DOHH2 (cell line): Measurements from ENCODE around the gene KRT76.

Experiments used
- H3F3A ChIP-seq: fragments of 200-600 bp; sonication (generic), shearing (Covaris generic); 2 replicates; pipeline ENCODE4 v1.6.0; 2016; ENCODE audit warnings: antibody characterized with exemption, mild to moderate bottlenecking; ENCODE audit not compliant: control insufficient read depth, insufficient read depth
- H3K27ac ChIP-seq: fragments of 200-600 bp; sonication (generic); 2 replicates; pipeline ENCODE4 v1.5.1; 2014; ENCODE audit warnings: low read depth, mild to moderate bottlenecking, low read length, moderate library complexity
- H3K27me3 ChIP-seq: fragments of 200-600 bp; sonication (generic); 2 replicates; pipeline ENCODE4 v1.6.1; 2014; ENCODE audit warnings: mild to moderate bottlenecking, low read length, mixed read lengths; ENCODE audit not compliant: control insufficient read depth
- H3K36me3 ChIP-seq: fragments of 200-600 bp; sonication (generic); 2 replicates; pipeline ENCODE4 v1.6.1; 2014; ENCODE audit warnings: mild to moderate bottlenecking, low read length, moderate library complexity, mixed read lengths; ENCODE audit not compliant: control insufficient read depth
- H3K4me1 ChIP-seq: fragments of 200-600 bp; sonication (generic); 2 replicates; pipeline ENCODE4 v1.6.1; 2014; ENCODE audit warnings: mild to moderate bottlenecking, low read length, mixed read lengths; ENCODE audit not compliant: control insufficient read depth
- H3K4me2 ChIP-seq: fragments of 200-600 bp; sonication (generic); 2 replicates; pipeline ENCODE4 v1.6.0; 2014; ENCODE audit warnings: mild to moderate bottlenecking, low read length, moderate library complexity
- H3K4me3 ChIP-seq: fragments of 200-600 bp; sonication (generic); 2 replicates; pipeline ENCODE4 v1.5.1; 2014; ENCODE audit warnings: mild to moderate bottlenecking, low read length, mixed read lengths
- H3K79me2 ChIP-seq: fragments of 200-600 bp; sonication (generic); 2 replicates; pipeline ENCODE4 v1.6.1; 2014; ENCODE audit warnings: mild to moderate bottlenecking, low read length, mixed read lengths; ENCODE audit not compliant: control insufficient read depth
- H3K9me2 ChIP-seq: fragments of 200-600 bp; sonication (generic); replicated peaks from 2 replicates; pipeline ENCODE4 v1.6.1; 2014; ENCODE audit warnings: mild to moderate bottlenecking, low read length, mixed read lengths; ENCODE audit not compliant: control insufficient read depth
- H3K9me3 ChIP-seq: fragments of 200-600 bp; sonication (generic); 2 replicates; pipeline ENCODE4 v1.6.1; 2014; ENCODE audit warnings: antibody characterized with exemption, low read length, mixed read lengths; ENCODE audit not compliant: control insufficient read depth, insufficient read depth
- H4K20me1 ChIP-seq: fragments of 200-600 bp; sonication (generic); 2 replicates; pipeline ENCODE4 v1.6.0; 2014; ENCODE audit warnings: low read depth, mild to moderate bottlenecking, antibody characterized with exemption, low read length, moderate library complexity; ENCODE audit not compliant: control insufficient read depth, insufficient read depth
- EZH2phosphoT487 ChIP-seq: fragments of 200-600 bp; sonication (generic); IDR thresholded peaks from 2 replicates; pipeline ENCODE4 v1.6.1; 2017; ENCODE audit warnings: borderline replicate concordance, mild to moderate bottlenecking, antibody characterized with exemption, low read length, moderate library complexity, mixed read lengths
- TF ChIP-seq, protein P1 (sequence below): fragments of 200-600 bp; sonication (generic); IDR thresholded peaks from one replicate; pipeline ENCODE4 v1.5.1; 2014; ENCODE audit warnings: antibody characterized with exemption, mild to moderate bottlenecking, low read depth, low read length; ENCODE audit not compliant: poor library complexity, severe bottlenecking

KRT76 gene

DNA sequence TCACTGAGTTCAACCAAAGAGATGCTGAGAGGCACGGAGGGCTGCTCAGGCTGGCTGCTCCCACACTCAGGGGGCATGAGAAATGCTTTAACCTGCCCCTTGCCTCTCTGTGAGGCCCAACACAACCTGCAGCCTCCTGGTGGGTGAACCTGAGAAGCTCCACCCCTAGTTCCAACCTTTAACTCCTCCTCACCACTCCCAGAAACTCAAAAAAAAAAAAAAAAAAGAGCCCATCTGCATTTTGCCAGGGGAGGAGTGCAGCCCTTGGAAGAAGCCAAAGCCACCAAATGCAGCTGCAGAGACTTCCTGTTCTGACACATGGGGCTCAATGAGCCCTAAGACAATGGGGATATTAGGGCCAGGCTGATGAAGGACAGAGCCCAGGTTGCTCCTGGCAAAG is 27.9 kb upstream of the KRT76 start:
- Histone ChIP-seq H3K9me2 (no peaks in the 10 kb centered on the region), H3K36me3 (no peaks in the 10 kb centered on the region), H3K4me1 (no peaks in the 10 kb centered on the region), H3K4me2 (no peak overlapping the region), H3K79me2 (no peaks in the 10 kb centered on the region), H3K9me3 (no peaks in the 10 kb centered on the region), H3F3A (no peaks in the 10 kb centered on the region), H3K4me3 (no peak overlapping the region), H3K27me3 (no peaks in the 10 kb centered on the region; the same call in 1 of the 2 replicates), H3K27ac (no peak overlapping the region), H4K20me1 (no peaks in the 10 kb centered on the region)
- no peak for TF ChIP-seq EZH2phosphoT487
- TF ChIP-seq, protein P1, sequence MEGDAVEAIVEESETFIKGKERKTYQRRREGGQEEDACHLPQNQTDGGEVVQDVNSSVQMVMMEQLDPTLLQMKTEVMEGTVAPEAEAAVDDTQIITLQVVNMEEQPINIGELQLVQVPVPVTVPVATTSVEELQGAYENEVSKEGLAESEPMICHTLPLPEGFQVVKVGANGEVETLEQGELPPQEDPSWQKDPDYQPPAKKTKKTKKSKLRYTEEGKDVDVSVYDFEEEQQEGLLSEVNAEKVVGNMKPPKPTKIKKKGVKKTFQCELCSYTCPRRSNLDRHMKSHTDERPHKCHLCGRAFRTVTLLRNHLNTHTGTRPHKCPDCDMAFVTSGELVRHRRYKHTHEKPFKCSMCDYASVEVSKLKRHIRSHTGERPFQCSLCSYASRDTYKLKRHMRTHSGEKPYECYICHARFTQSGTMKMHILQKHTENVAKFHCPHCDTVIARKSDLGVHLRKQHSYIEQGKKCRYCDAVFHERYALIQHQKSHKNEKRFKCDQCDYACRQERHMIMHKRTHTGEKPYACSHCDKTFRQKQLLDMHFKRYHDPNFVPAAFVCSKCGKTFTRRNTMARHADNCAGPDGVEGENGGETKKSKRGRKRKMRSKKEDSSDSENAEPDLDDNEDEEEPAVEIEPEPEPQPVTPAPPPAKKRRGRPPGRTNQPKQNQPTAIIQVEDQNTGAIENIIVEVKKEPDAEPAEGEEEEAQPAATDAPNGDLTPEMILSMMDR = no peak

DNA sequence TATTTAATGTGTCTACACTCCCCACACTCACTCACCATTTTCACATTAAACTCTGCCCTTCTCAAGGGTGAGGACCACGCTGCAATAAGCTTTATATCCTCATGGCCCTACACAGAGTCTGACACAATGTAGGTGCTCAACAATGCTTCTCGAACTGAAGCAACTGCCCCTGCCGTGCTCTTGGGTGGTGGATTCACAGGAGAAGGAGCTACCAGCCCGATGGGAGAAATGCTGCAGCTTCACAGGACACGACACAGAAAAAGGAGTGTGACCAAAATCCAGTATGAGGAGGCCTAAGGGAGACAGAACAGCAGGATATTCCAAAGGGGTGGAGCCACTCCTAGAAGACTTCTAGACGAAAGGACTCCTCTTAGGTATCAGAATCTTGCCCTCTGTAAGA is 25.3 kb upstream of the KRT76 start:
- no peaks in the 10 kb centered on the region for H3K36me3 ChIP-seq
- no peaks in the 10 kb centered on the region for H4K20me1 ChIP-seq
- no peaks in the 10 kb centered on the region for H3K9me3 ChIP-seq
- no peaks in the 10 kb centered on the region for H3K9me2 ChIP-seq
- TF ChIP-seq, protein P1 = no peak
- no peak for TF ChIP-seq EZH2phosphoT487
- H3K4me3 ChIP-seq = no peak overlapping the region
- no peaks in the 10 kb centered on the region for H3F3A ChIP-seq
- no peaks in the 10 kb centered on the region for H3K79me2 ChIP-seq
- no peaks in the 10 kb centered on the region for H3K4me1 ChIP-seq
- H3K27me3 ChIP-seq = no peaks in the 10 kb centered on the region; the same call in 1 of the 2 replicates
- no peak overlapping the region for H3K27ac ChIP-seq
- H3K4me2 ChIP-seq = no peak overlapping the region

DNA sequence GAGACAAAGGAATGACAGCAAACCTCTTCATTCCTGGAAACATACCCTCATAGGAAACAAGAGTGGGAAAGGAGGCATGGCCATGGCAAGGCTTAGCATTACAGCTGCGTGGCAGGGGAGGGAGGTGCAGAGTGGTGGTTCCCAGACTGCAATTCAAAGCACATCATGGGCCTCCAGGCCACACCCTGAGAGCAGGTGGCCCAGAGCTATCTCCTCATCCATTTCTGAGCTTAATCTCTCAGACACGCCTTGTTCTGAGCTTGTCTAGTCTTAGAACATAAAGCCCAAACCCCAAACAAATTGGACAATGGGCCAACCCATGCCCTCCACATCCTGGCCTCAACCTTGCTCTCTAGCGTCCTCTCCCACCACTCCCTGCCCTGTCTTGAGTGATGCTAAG is 24.6 kb upstream of the KRT76 start:
- no peaks in the 10 kb centered on the region for H3K9me2 ChIP-seq
- H3F3A ChIP-seq = no peaks in the 10 kb centered on the region
- no peaks in the 10 kb centered on the region for H4K20me1 ChIP-seq
- H3K36me3 ChIP-seq = no peaks in the 10 kb centered on the region
- H3K4me2 ChIP-seq = no peak overlapping the region
- TF ChIP-seq EZH2phosphoT487 = no peak
- TF ChIP-seq, protein P1 = no peak
- no peak overlapping the region for H3K4me3 ChIP-seq
- H3K27me3 ChIP-seq = no peaks in the 10 kb centered on the region; the same call in 1 of the 2 replicates
- no peaks in the 10 kb centered on the region for H3K79me2 ChIP-seq
- no peak overlapping the region for H3K27ac ChIP-seq
- no peaks in the 10 kb centered on the region for H3K4me1 ChIP-seq
- H3K9me3 ChIP-seq = no peaks in the 10 kb centered on the region
